Measurements from ENCODE around the gene ZNF319.

ZNF319 gene

GRCh38 chr16:57953857-57954256 lies 46.6 kb downstream of the ZNF319 start:
- TF ChIP-seq POLR2AphosphoS5 (IDR thresholded peaks at IDR 0.05; ENCODE audit: low read depth, low read length): no peak
- no peak for TF ChIP-seq SPI1 (IDR thresholded peaks at IDR 0.05; ENCODE audit: low read depth, low read length)
- no peak for TF ChIP-seq PAX5 (IDR thresholded peaks at IDR 0.05; ENCODE audit: insufficient read depth, low read length, severe bottlenecking)
- no peak for TF ChIP-seq POU2F2 (IDR thresholded peaks at IDR 0.05; ENCODE audit: low read depth, low read length)
- TF ChIP-seq POLR2A (IDR thresholded peaks at IDR 0.05; ENCODE audit: low read depth, low read length): no peak
- no peak for TF ChIP-seq TAF1 (IDR thresholded peaks at IDR 0.05; ENCODE audit: low read depth, low read length)
- no peak for FAIRE-seq
- no peak for DNase-seq (ENCODE audit: insufficient read length, low spot score)

GRCh38 chr16:57952909-57953308 lies 47.6 kb downstream of the ZNF319 start:
- FAIRE-seq (no peak), DNase-seq (ENCODE audit: insufficient read length, low spot score) (no peak)
- no peak for TF ChIP-seq POLR2AphosphoS5 (IDR thresholded peaks at IDR 0.05; ENCODE audit: low read depth, low read length)
- TF ChIP-seq SPI1 (IDR thresholded peaks at IDR 0.05; ENCODE audit: low read depth, low read length): no peak
- TF ChIP-seq POU2F2 (IDR thresholded peaks at IDR 0.05; ENCODE audit: low read depth, low read length): no peak
- no peak for TF ChIP-seq POLR2A (IDR thresholded peaks at IDR 0.05; ENCODE audit: low read depth, low read length)
- no peak for TF ChIP-seq TAF1 (IDR thresholded peaks at IDR 0.05; ENCODE audit: low read depth, low read length)
- TF ChIP-seq PAX5 (IDR thresholded peaks at IDR 0.05; ENCODE audit: insufficient read depth, low read length, severe bottlenecking): no peak

- FAIRE-seq: no peak
- TF ChIP-seq SPI1 (IDR thresholded peaks at IDR 0.05; ENCODE audit: low read depth, low read length) (no peak), POLR2A (IDR thresholded peaks at IDR 0.05; ENCODE audit: low read depth, low read length) (no peak), POU2F2 (IDR thresholded peaks at IDR 0.05; ENCODE audit: low read depth, low read length) (no peak), TAF1 (IDR thresholded peaks at IDR 0.05; ENCODE audit: low read depth, low read length) (no peak), POLR2AphosphoS5 (IDR thresholded peaks at IDR 0.05; ENCODE audit: low read depth, low read length) (no peak), PAX5 (IDR thresholded peaks at IDR 0.05; ENCODE audit: insufficient read depth, low read length, severe bottlenecking) (no peak)
- no peak for DNase-seq (ENCODE audit: insufficient read length, low spot score)
Measured at GRCh38 chr16:57951204-57951960, 49.1 kb downstream of the ZNF319 start.

GRCh38 chr16:57950382-57950781 lies 50.1 kb downstream of the ZNF319 start:
- FAIRE-seq (no peak), DNase-seq (ENCODE audit: insufficient read length, low spot score) (no peak)

GRCh38 chr16:57949595-57950238 lies 50.8 kb downstream of the ZNF319 start:
- TF ChIP-seq POLR2A (IDR thresholded peaks at IDR 0.05; ENCODE audit: low read depth, low read length): no peak
- TF ChIP-seq POLR2AphosphoS5 (IDR thresholded peaks at IDR 0.05; ENCODE audit: low read depth, low read length): no peak
- TF ChIP-seq TAF1 (IDR thresholded peaks at IDR 0.05; ENCODE audit: low read depth, low read length): no peak
- no peak for TF ChIP-seq SPI1 (IDR thresholded peaks at IDR 0.05; ENCODE audit: low read depth, low read length)
- TF ChIP-seq POU2F2 (IDR thresholded peaks at IDR 0.05; ENCODE audit: low read depth, low read length): no peak
- no peak for TF ChIP-seq PAX5 (IDR thresholded peaks at IDR 0.05; ENCODE audit: insufficient read depth, low read length, severe bottlenecking)
- DNase-seq (ENCODE audit: insufficient read length, low spot score): no peak
- no peak for FAIRE-seq

More at GRCh38 chr16:57950382-57950781, 50.1 kb downstream of the ZNF319 start:
- TF ChIP-seq PAX5 (IDR thresholded peaks at IDR 0.05; ENCODE audit: insufficient read depth, low read length, severe bottlenecking) (no peak), POLR2AphosphoS5 (IDR thresholded peaks at IDR 0.05; ENCODE audit: low read depth, low read length) (no peak), POLR2A (IDR thresholded peaks at IDR 0.05; ENCODE audit: low read depth, low read length) (no peak), POU2F2 (IDR thresholded peaks at IDR 0.05; ENCODE audit: low read depth, low read length) (no peak), SPI1 (IDR thresholded peaks at IDR 0.05; ENCODE audit: low read depth, low read length) (no peak), TAF1 (IDR thresholded peaks at IDR 0.05; ENCODE audit: low read depth, low read length) (no peak)

GRCh38 chr16:57949013-57949412 lies 51.5 kb downstream of the ZNF319 start:
- TF ChIP-seq PAX5 (IDR thresholded peaks at IDR 0.05; ENCODE audit: insufficient read depth, low read length, severe bottlenecking) (no peak), SPI1 (IDR thresholded peaks at IDR 0.05; ENCODE audit: low read depth, low read length) (no peak), POLR2A (IDR thresholded peaks at IDR 0.05; ENCODE audit: low read depth, low read length) (no peak), POU2F2 (IDR thresholded peaks at IDR 0.05; ENCODE audit: low read depth, low read length) (no peak), POLR2AphosphoS5 (IDR thresholded peaks at IDR 0.05; ENCODE audit: low read depth, low read length) (no peak), TAF1 (IDR thresholded peaks at IDR 0.05; ENCODE audit: low read depth, low read length) (no peak)
- DNase-seq (ENCODE audit: insufficient read length, low spot score) (no peak), FAIRE-seq (no peak)

- DNase-seq (ENCODE audit: insufficient read length, low spot score) (no peak), FAIRE-seq (no peak)
- TF ChIP-seq POLR2A (IDR thresholded peaks at IDR 0.05; ENCODE audit: low read depth, low read length) (no peak), SPI1 (IDR thresholded peaks at IDR 0.05; ENCODE audit: low read depth, low read length) (no peak), PAX5 (IDR thresholded peaks at IDR 0.05; ENCODE audit: insufficient read depth, low read length, severe bottlenecking) (no peak), POU2F2 (IDR thresholded peaks at IDR 0.05; ENCODE audit: low read depth, low read length) (no peak), TAF1 (IDR thresholded peaks at IDR 0.05; ENCODE audit: low read depth, low read length) (no peak)
Measured at GRCh38 chr16:57948027-57948426, 52.4 kb downstream of the ZNF319 start.

GRCh38 chr16:57947261-57947660 lies 53.2 kb downstream of the ZNF319 start:
- DNase-seq (ENCODE audit: insufficient read length, low spot score) (no peak), FAIRE-seq (no peak)
- TF ChIP-seq SPI1 (IDR thresholded peaks at IDR 0.05; ENCODE audit: low read depth, low read length) (no peak), POU2F2 (IDR thresholded peaks at IDR 0.05; ENCODE audit: low read depth, low read length) (no peak), TAF1 (IDR thresholded peaks at IDR 0.05; ENCODE audit: low read depth, low read length) (no peak), PAX5 (IDR thresholded peaks at IDR 0.05; ENCODE audit: insufficient read depth, low read length, severe bottlenecking) (no peak), POLR2AphosphoS5 (IDR thresholded peaks at IDR 0.05; ENCODE audit: low read depth, low read length) (no peak), POLR2A (IDR thresholded peaks at IDR 0.05; ENCODE audit: low read depth, low read length) (no peak)

GRCh38 chr16:57946181-57946801 lies 54.2 kb downstream of the ZNF319 start:
- no peak for TF ChIP-seq PAX5 (IDR thresholded peaks at IDR 0.05; ENCODE audit: insufficient read depth, low read length, severe bottlenecking)
- TF ChIP-seq POLR2AphosphoS5 (IDR thresholded peaks at IDR 0.05; ENCODE audit: low read depth, low read length): no peak
- no peak for TF ChIP-seq TAF1 (IDR thresholded peaks at IDR 0.05; ENCODE audit: low read depth, low read length)
- no peak for TF ChIP-seq SPI1 (IDR thresholded peaks at IDR 0.05; ENCODE audit: low read depth, low read length)
- TF ChIP-seq POLR2A (IDR thresholded peaks at IDR 0.05; ENCODE audit: low read depth, low read length): no peak
- TF ChIP-seq POU2F2 (IDR thresholded peaks at IDR 0.05; ENCODE audit: low read depth, low read length): no peak
- DNase-seq (ENCODE audit: insufficient read length, low spot score) (no peak), FAIRE-seq (no peak)
